Dendritic cell treated with granulocyte-macrophage colony-stimulating factor and Interleukin-4, amounts not matched to agents 40 ng/mL and 50 ng/mL, for 4 days (primary cell): ENCODE results near the gene PCTP.
A peak's percentile ranks its signal among the peaks of the same experiment; 100 is the strongest.

ENCODE experiments used
- H3K27ac Mint-ChIP-seq: one replicate; pipeline ENCODE4 v1.8.0; 2022; ENCODE audit warnings: mild to moderate bottlenecking, mixed read lengths
- H3K27me3 Mint-ChIP-seq: one replicate; pipeline ENCODE4 v1.8.0; 2022; ENCODE audit warnings: mild to moderate bottlenecking, mixed read lengths
- H3K36me3 Mint-ChIP-seq: one replicate; pipeline ENCODE4 v1.8.0; 2022; ENCODE audit warnings: low read depth, mixed read lengths
- H3K4me1 Mint-ChIP-seq: one replicate; pipeline ENCODE4 v1.8.0; 2022; ENCODE audit warnings: low read depth, mixed read lengths
- H3K4me3 Mint-ChIP-seq: one replicate; pipeline ENCODE4 v1.8.0; 2022; ENCODE audit warnings: mild to moderate bottlenecking, moderate library complexity, mixed read lengths
- H3K9me3 Mint-ChIP-seq: one replicate; pipeline ENCODE4 v1.8.0; 2022; ENCODE audit warnings: mixed read lengths
- intact Hi-C: fragments of 100-400 bp; cut with micrococcal nuclease; formaldehyde crosslinking; loops from one replicate; pipeline ENCODE4 v1.15.0; 2022

The PCTP gene

GRCh38 chr17:55750750-55751657 is at the start of gene PCTP:
Gene PCTP, plus strand, starts transcription at chr17:55751051. Its CDS starts 53 bp downstream, at chr17:55751104.
- H3K4me3 Mint-ChIP-seq = peak within 1 kb of the TSS; percentile 85
- H3K36me3 Mint-ChIP-seq = peaks cover 23% of the 10 kb centered on the region
- intact Hi-C loops = loop anchor here (10.0 kb wide), 1 partner anchor 776 kb away; no protein-coding TSS in a partner anchor
- peaks cover 23% of the 10 kb centered on the region for H3K4me1 Mint-ChIP-seq
- H3K9me3 Mint-ChIP-seq = no peaks in the 10 kb centered on the region
- H3K27me3 Mint-ChIP-seq = no peaks in the 10 kb centered on the region
- H3K27ac Mint-ChIP-seq = peak within 1 kb of the TSS; percentile 85

DNA sequence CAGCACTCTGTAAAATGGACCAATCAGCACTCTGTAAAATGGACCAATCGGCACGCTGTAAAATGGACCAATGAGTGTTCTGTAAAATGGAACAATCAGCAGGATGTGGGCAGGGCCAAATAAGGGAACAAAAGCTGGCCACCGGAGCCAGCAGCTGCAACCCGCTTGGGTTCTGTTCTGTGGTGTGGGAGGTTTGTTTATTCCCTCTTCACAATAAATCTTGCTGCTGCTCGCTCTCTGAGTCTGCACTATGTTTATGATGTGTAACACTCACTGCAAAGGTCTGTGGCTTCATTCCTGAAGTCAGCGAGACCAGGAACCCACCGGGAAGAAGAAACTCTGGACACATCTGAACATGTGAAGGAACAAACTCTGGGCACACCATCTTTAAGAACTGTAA is 48.7 kb upstream of the PCTP start:
- Mint-ChIP-seq H3K4me3 (no peak overlapping the region), H3K27ac (no peak overlapping the region), H3K36me3 (peaks cover 8% of the 10 kb centered on the region), H3K27me3 (no peaks in the 10 kb centered on the region), H3K9me3 (peaks cover 24% of the 10 kb centered on the region), H3K4me1 (peaks cover 18% of the 10 kb centered on the region)
- intact Hi-C loops = no loop called here

DNA sequence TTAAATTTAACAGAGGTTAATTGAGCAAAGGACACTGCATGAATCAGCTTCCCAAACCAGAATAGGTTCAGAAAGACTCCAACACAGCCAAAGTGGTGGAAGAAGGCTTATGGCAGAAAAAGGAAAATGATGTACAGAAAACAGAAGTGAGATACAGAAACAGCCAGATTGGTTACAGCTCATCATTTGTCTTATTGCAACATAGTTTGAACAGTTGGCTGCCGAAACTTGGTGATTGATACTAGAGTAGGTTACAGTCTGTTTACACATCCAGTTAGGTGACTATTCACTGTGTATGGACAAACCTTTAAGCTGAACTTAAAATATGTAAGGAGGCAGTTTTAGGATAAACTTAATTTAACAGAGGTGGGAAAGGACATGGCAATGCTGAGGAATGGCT is 46.5 kb upstream of the PCTP start:
- H3K36me3 Mint-ChIP-seq = peaks cover 8% of the 10 kb centered on the region
- peaks cover 24% of the 10 kb centered on the region for H3K9me3 Mint-ChIP-seq
- H3K4me3 Mint-ChIP-seq = no peak overlapping the region
- peaks cover 2% of the 10 kb centered on the region for H3K27me3 Mint-ChIP-seq
- intact Hi-C loops = no loop called here
- no peak overlapping the region for H3K27ac Mint-ChIP-seq
- H3K4me1 Mint-ChIP-seq = peaks cover 18% of the 10 kb centered on the region

- no peak overlapping the region for H3K27ac Mint-ChIP-seq
- peaks cover 21% of the 10 kb centered on the region for H3K9me3 Mint-ChIP-seq
- peaks cover 7% of the 10 kb centered on the region for H3K36me3 Mint-ChIP-seq
- peaks cover 2% of the 10 kb centered on the region for H3K27me3 Mint-ChIP-seq
- H3K4me1 Mint-ChIP-seq = peaks cover 23% of the 10 kb centered on the region
- intact Hi-C loops = no loop called here
- H3K4me3 Mint-ChIP-seq = no peak overlapping the region
These were observed 45.0 kb upstream of the PCTP start for GRCh38 chr17:55705847-55706246.

- H3K27ac Mint-ChIP-seq = no peak overlapping the region
- intact Hi-C loops = no loop called here
- H3K4me3 Mint-ChIP-seq = no peak overlapping the region
- peaks cover 2% of the 10 kb centered on the region for H3K27me3 Mint-ChIP-seq
- H3K4me1 Mint-ChIP-seq = peaks cover 24% of the 10 kb centered on the region
- H3K36me3 Mint-ChIP-seq = no peaks in the 10 kb centered on the region
- H3K9me3 Mint-ChIP-seq = peaks cover 8% of the 10 kb centered on the region
These were observed 43.8 kb upstream of the PCTP start for GRCh38 chr17:55706808-55707773.

GRCh38 chr17:55708175-55708974 is 42.5 kb upstream of the PCTP start:
- intact Hi-C loops = no loop called here
- no peaks in the 10 kb centered on the region for H3K9me3 Mint-ChIP-seq
- H3K27ac Mint-ChIP-seq = no peak overlapping the region
- no peaks in the 10 kb centered on the region for H3K36me3 Mint-ChIP-seq
- peaks cover 2% of the 10 kb centered on the region for H3K27me3 Mint-ChIP-seq
- peaks cover 16% of the 10 kb centered on the region for H3K4me1 Mint-ChIP-seq
- no peak overlapping the region for H3K4me3 Mint-ChIP-seq

- Mint-ChIP-seq H3K4me1 (peaks cover 12% of the 10 kb centered on the region), H3K27me3 (peaks cover 2% of the 10 kb centered on the region)
- intact Hi-C loops = no loop called here
These were observed 41.4 kb upstream of the PCTP start for GRCh38 chr17:55709440-55709839.

DNA sequence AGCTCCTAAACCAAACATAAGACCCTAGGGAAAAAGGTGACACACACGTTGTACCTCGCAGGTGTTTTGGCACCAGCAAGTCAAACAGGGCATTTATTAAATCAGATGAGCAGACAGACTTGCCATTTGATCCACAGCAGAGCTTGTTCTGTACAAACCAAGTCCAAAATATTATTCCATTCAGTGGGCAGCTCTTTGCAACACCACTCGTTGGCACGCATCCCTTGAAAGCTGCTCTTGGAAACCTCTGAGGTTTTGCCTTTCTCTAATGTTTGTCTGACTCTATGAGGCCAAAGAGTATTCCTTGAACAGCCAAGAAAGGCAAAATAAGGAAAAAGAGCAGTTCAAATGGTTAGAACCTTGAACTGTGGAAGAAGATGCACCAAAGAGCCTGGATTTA is 40.9 kb upstream of the PCTP start:
- intact Hi-C loops = no loop called here
- H3K27me3 Mint-ChIP-seq = peaks cover 2% of the 10 kb centered on the region
- peaks cover 8% of the 10 kb centered on the region for H3K4me1 Mint-ChIP-seq
- no peak overlapping the region for H3K4me3 Mint-ChIP-seq
- no peak overlapping the region for H3K27ac Mint-ChIP-seq
- no peaks in the 10 kb centered on the region for H3K9me3 Mint-ChIP-seq
- H3K36me3 Mint-ChIP-seq = no peaks in the 10 kb centered on the region

More at GRCh38 chr17:55709440-55709839, 41.4 kb upstream of the PCTP start:
- H3K9me3 Mint-ChIP-seq = no peaks in the 10 kb centered on the region
- H3K27ac Mint-ChIP-seq = no peak overlapping the region
- H3K36me3 Mint-ChIP-seq = no peaks in the 10 kb centered on the region
- H3K4me3 Mint-ChIP-seq = no peak overlapping the region

DNA sequence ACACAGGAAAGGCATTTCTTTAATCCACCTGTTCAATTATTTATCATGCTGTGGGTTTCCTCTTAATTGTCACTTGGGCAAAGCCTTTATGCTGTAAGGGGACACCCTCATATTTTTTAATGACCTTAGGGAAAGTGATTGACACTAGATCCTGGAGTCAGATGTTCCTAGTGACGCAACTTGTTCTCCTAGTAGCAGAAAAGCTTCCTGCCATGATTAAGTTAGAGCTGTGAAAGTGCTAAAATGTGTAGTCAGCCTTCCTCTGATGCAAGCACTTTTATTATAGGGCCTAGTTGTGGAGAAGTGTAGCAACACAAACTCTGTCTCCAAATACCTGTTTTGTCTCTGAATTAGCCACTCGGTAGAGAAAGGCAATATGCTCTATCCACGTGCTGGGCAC is 40.4 kb upstream of the PCTP start:
- H3K9me3 Mint-ChIP-seq = no peaks in the 10 kb centered on the region
- H3K4me1 Mint-ChIP-seq = peaks cover 12% of the 10 kb centered on the region
- H3K36me3 Mint-ChIP-seq = no peaks in the 10 kb centered on the region
- intact Hi-C loops = no loop called here
- H3K4me3 Mint-ChIP-seq = no peak overlapping the region
- peaks cover 2% of the 10 kb centered on the region for H3K27me3 Mint-ChIP-seq
- H3K27ac Mint-ChIP-seq = no peak overlapping the region

DNA sequence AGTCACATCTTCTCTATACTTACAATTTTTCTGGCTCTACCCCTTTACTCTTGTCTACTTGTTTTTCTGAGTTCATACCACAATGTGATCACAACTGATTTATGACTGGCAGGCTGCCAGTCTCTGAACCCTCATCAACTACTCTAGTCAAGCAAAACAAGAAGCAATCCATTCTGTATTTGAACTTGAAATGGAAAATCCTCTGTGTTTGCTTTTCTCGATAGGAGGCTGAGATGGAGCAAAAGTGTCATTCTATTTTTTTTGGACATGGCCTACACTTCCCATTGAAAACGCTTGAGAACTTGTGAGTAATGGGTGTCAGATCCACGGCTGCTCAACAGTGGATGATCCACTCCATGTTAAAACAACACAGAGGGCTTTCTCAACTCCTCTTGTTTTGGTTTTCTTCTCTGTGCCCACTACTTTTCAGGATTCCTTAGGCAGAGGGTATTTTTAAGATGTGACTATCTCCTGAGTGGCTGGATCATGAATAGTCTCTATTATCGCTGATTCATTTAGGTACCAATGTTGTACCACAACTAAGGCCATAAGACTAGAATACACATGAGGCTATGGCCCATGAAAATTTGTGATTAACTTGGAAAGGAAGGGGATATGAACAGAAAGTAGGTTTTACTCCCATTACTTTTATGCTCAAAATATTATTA is 39.9 kb upstream of the PCTP start:
- H3K4me3 Mint-ChIP-seq = no peak overlapping the region
- no peaks in the 10 kb centered on the region for H3K36me3 Mint-ChIP-seq
- no peak overlapping the region for H3K27ac Mint-ChIP-seq
- H3K4me1 Mint-ChIP-seq = peaks cover 14% of the 10 kb centered on the region
- H3K9me3 Mint-ChIP-seq = no peaks in the 10 kb centered on the region
- H3K27me3 Mint-ChIP-seq = peaks cover 2% of the 10 kb centered on the region
- intact Hi-C loops = no loop called here

DNA sequence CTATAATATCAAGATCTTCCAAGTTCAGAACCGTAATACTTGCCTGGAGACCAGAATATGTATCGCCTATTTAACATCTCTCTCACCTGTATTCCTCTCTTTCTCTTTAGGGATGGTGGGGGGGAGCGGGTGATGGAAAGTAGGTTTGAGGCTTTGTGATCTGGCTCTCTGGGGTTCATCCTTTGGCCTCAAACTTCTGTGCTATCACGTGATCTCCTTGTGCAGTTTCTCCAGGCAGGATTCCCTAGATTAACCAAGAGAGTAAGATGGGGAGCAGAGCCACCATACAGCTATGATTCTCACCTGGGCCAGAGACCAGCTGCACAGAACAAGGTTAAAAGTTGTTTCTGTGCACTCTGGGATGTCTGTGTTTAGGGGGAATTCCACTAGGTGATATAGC is 33.4 kb upstream of the PCTP start:
- no peaks in the 10 kb centered on the region for H3K36me3 Mint-ChIP-seq
- H3K4me1 Mint-ChIP-seq = peaks cover 7% of the 10 kb centered on the region
- no peak overlapping the region for H3K27ac Mint-ChIP-seq
- no peaks in the 10 kb centered on the region for H3K9me3 Mint-ChIP-seq
- no peak overlapping the region for H3K4me3 Mint-ChIP-seq
- H3K27me3 Mint-ChIP-seq = peaks cover 12% of the 10 kb centered on the region
- intact Hi-C loops = loop anchor here (5.0 kb wide), 2 partner anchors 65 to 115 kb away; no protein-coding TSS in a partner anchor

- Mint-ChIP-seq H3K4me3 (no peak overlapping the region), H3K27me3 (peaks cover 18% of the 10 kb centered on the region), H3K4me1 (peaks cover 13% of the 10 kb centered on the region), H3K36me3 (no peaks in the 10 kb centered on the region), H3K27ac (no peak overlapping the region), H3K9me3 (no peaks in the 10 kb centered on the region)
- intact Hi-C loops = loop anchor here (1.0 to 5.0 kb wide), 3 partner anchors 66 to 192 kb away; no protein-coding TSS in a partner anchor
These were observed 32.7 kb upstream of the PCTP start for GRCh38 chr17:55717898-55718735.
